Thyroid gland (tissue), 4 donors: Measurements from ENCODE around the gene KIF25.

Experiments
- POLR2A ChIP-seq, 2 donors: fragments of 450-650 bp; IDR thresholded peaks; one replicate each; pipeline ENCODE4 v1.6.1; 2017; ENCODE audit warnings: antibody characterized with exemption in 2 of 2, mild to moderate bottlenecking in 2 of 2, moderate library complexity in 1 of 2
- TF ChIP-seq, protein P1 (sequence below), 6 experiments: fragments of 200-600 bp in 3 of 6; fragments of 450-650 bp in 3 of 6; sonication (generic) in 3 of 6; IDR thresholded peaks; one replicate each; pipeline ENCODE4 v1.5.1; 2016 to 2019; ENCODE audit warnings: antibody characterized with exemption in 6 of 6, mild to moderate bottlenecking in 2 of 6, inconsistent platforms in 1 of 6, moderate library complexity in 1 of 6

DNA sequence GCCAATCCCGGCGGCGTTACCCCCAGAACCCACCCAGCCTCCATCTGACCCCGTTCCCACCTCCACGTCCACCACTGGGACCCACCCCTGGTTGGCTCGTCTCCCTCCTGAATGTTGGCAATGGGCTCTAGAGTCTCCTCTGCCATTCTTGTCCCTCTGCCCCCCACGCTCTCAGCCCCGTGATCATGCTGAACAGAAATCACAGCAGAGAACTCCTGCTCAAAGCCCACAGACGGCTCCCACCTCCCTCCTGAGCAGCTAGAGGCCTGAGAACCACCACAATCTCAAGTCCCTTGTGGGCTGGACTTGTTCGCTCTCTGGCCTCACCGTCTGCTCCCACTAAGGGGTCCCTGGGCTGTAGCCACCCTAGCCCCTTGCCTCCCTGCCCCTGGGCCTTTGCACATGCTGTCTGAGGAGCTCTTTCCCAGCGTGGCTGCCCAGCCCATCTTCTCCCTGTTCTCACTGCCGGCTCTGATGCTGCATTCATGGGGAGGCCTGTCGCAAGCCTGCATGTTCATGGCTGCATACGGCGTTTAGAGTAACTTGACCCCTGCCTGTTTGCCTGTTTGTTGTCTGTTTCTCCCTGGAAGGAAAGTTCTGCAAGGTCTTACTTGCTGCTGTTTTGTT is 92.7 kb downstream of the KIF25 start:
- TF ChIP-seq POLR2A (IDR thresholded peaks at IDR 0.05), result no peak
- TF ChIP-seq, protein P1, sequence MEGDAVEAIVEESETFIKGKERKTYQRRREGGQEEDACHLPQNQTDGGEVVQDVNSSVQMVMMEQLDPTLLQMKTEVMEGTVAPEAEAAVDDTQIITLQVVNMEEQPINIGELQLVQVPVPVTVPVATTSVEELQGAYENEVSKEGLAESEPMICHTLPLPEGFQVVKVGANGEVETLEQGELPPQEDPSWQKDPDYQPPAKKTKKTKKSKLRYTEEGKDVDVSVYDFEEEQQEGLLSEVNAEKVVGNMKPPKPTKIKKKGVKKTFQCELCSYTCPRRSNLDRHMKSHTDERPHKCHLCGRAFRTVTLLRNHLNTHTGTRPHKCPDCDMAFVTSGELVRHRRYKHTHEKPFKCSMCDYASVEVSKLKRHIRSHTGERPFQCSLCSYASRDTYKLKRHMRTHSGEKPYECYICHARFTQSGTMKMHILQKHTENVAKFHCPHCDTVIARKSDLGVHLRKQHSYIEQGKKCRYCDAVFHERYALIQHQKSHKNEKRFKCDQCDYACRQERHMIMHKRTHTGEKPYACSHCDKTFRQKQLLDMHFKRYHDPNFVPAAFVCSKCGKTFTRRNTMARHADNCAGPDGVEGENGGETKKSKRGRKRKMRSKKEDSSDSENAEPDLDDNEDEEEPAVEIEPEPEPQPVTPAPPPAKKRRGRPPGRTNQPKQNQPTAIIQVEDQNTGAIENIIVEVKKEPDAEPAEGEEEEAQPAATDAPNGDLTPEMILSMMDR (IDR thresholded peaks at IDR 0.05), result no peak
